ENCODE data around the gene ZNF45. TPM values are rescaled to one million over a fixed set of nuclear protein-coding genes. Genes with fewer than 3 reads are reported as not detected.

ZNF45 gene
- total and polyA plus RNA-seq, 2 of the 4 experiments (the other 2 are of a cell fraction): 7.6 to 18.1 TPM

- Histone ChIP-seq H3K56ac (ENCODE audit: extremely low read depth, insufficient read depth, low read length) (no peak overlapping the region), H3K4me3 (ENCODE audit: insufficient read depth, low read depth, low read length) (no peak overlapping the region), H3K9me3 (ENCODE audit: control insufficient read depth, insufficient read depth, low read length) (peaks cover 4% of the 10 kb centered on the region), H2BK15ac (ENCODE audit: low read depth, low read length) (no peak overlapping the region), H3K18ac (ENCODE audit: low read depth, low read length) (no peak overlapping the region), H4K5ac (ENCODE audit: low read depth, low read length) (no peak overlapping the region), H3K79me1 (ENCODE audit: low read depth in 1 of 2, low read length in 2 of 2) (peaks cover 9 to 12% of the 10 kb centered on the region in 2 experiments), H3K23ac (ENCODE audit: low read depth, low read length) (no peak overlapping the region), H4K20me1 (ENCODE audit: insufficient read depth, low read length) (no peaks in the 10 kb centered on the region), H3K14ac (replicated peaks; ENCODE audit: low read depth, low read length) (no peak overlapping the region), H3K4ac (ENCODE audit: low read depth, low read length) (no peak overlapping the region), H2BK5ac (ENCODE audit: low read depth, low read length, poor library complexity, severe bottlenecking) (no peak overlapping the region), H3K27me3 (ENCODE audit: control insufficient read depth, insufficient read depth, low read length) (no peaks in the 10 kb centered on the region), H2BK20ac (ENCODE audit: low read depth, low read length) (no peak overlapping the region), H4K91ac (ENCODE audit: insufficient read depth, low read depth, low read length) (no peak overlapping the region), H3K9ac (ENCODE audit: low read depth, low read length) (no peak overlapping the region), H3K27ac (ENCODE audit: insufficient read depth, low read length) (no peak overlapping the region), H2AK5ac (ENCODE audit: low read depth, low read length) (no peak overlapping the region), H4K8ac (ENCODE audit: low read depth in 2 of 2, low read length in 2 of 2) (peak overlapping the region; percentile 91 to 100; a peak in 2 of 4 replicates), H2AK9ac (replicated peaks; ENCODE audit: low read depth, low read length, poor library complexity) (no peak overlapping the region), H3K9me1 (ENCODE audit: insufficient read depth, low read length) (peaks cover 3% of the 10 kb centered on the region; the same call in 1 of the 2 replicates), H3K4me1 (ENCODE audit: control insufficient read depth, insufficient read depth, low read length) (no peaks in the 10 kb centered on the region), H2AFZ (replicated peaks; ENCODE audit: low read length, poor library complexity) (no peak overlapping the region), H3K36me3 (ENCODE audit: control insufficient read depth, insufficient read depth, low read length) (no peaks in the 10 kb centered on the region), H2BK120ac (ENCODE audit: low read depth, low read length) (no peak overlapping the region), H3K4me2 (ENCODE audit: low read depth, low read length) (peak overlapping the region; percentile 94; the same call in 1 of the 2 replicates)
- WGBS, 2 experiments (ENCODE audit: extremely low coverage in 2 of 2, insufficient read length in 1 of 2): no CpG with 5 or more reads among the region's 4 CpGs
- no peak for ATAC-seq (ENCODE audit: low read depth)
- POLR2A ChIA-PET (ENCODE audit: unreplicated experiment): no interaction called here
- intact Hi-C loops (cut with micrococcal nuclease): no loop called here
- BruUV-seq (replicated peaks): no TSS peak
- CTCF ChIA-PET: no interaction called here
- dilution Hi-C loops (cut with HindIII; ENCODE audit: low sequenced_read_pairs, unreplicated experiment): no loop called here
- DNase-seq: no peak
- TF ChIP-seq MXI1 (IDR thresholded peaks at IDR 0.05; ENCODE audit: borderline replicate concordance, low read depth, low read length): no peak
- no peak for TF ChIP-seq MAZ (IDR thresholded peaks at IDR 0.05; ENCODE audit: borderline replicate concordance, low read depth, low read length)
- no peak for TF ChIP-seq SMC3 (IDR thresholded peaks at IDR 0.05; ENCODE audit: low read depth, low read length)
- no peak for TF ChIP-seq FOS (IDR thresholded peaks at IDR 0.05; ENCODE audit: low read depth, low read length)
- TF ChIP-seq RFX5 (IDR thresholded peaks at IDR 0.05; ENCODE audit: low read depth, low read length): no peak
- no peak for TF ChIP-seq NFE2L2 (IDR thresholded peaks at IDR 0.05; ENCODE audit: low read depth, low read length)
- in situ Hi-C loops (cut with MboI; ENCODE audit: low sequenced_read_pairs): no loop called here
These were observed 32.7 kb downstream of the ZNF45 start for GRCh38 chr19:43902399-43902798.
